ENCODE measurements around the gene LMX1B.

Gene LMX1B

DNA sequence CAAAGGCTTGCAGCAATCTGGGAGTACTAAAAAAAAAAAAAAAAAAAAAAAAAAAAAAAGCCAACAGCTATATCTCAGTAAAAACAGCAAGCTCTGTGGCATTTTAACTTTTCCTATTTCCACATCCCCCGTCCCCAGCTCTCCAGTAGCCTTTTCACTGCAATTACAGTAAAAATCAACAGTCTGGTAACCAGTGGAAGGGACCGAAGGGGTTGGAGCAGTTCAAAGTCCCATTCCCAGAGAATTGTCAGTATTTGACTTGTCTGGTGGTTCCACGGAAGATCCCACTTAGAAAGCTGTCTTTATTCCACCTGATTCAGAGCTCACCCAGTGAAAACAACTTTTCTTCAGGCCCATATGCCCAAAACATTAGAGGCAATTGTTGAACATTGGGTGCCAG lies 119.3 kb downstream of the LMX1B start:
- TF ChIP-seq GABPA (IDR thresholded peaks at IDR 0.05; ENCODE audit: low read depth) (no peak), SPI1 (IDR thresholded peaks at IDR 0.05; ENCODE audit: borderline replicate concordance, low read depth) (no peak), POLR2AphosphoS5 (IDR thresholded peaks at IDR 0.05; ENCODE audit: low read depth) (no peak)
- TF ChIP-seq, protein P1, sequence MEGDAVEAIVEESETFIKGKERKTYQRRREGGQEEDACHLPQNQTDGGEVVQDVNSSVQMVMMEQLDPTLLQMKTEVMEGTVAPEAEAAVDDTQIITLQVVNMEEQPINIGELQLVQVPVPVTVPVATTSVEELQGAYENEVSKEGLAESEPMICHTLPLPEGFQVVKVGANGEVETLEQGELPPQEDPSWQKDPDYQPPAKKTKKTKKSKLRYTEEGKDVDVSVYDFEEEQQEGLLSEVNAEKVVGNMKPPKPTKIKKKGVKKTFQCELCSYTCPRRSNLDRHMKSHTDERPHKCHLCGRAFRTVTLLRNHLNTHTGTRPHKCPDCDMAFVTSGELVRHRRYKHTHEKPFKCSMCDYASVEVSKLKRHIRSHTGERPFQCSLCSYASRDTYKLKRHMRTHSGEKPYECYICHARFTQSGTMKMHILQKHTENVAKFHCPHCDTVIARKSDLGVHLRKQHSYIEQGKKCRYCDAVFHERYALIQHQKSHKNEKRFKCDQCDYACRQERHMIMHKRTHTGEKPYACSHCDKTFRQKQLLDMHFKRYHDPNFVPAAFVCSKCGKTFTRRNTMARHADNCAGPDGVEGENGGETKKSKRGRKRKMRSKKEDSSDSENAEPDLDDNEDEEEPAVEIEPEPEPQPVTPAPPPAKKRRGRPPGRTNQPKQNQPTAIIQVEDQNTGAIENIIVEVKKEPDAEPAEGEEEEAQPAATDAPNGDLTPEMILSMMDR (IDR thresholded peaks at IDR 0.05; ENCODE audit: insufficient read depth, low read length) = no peak
- TF ChIP-seq, protein P2, sequence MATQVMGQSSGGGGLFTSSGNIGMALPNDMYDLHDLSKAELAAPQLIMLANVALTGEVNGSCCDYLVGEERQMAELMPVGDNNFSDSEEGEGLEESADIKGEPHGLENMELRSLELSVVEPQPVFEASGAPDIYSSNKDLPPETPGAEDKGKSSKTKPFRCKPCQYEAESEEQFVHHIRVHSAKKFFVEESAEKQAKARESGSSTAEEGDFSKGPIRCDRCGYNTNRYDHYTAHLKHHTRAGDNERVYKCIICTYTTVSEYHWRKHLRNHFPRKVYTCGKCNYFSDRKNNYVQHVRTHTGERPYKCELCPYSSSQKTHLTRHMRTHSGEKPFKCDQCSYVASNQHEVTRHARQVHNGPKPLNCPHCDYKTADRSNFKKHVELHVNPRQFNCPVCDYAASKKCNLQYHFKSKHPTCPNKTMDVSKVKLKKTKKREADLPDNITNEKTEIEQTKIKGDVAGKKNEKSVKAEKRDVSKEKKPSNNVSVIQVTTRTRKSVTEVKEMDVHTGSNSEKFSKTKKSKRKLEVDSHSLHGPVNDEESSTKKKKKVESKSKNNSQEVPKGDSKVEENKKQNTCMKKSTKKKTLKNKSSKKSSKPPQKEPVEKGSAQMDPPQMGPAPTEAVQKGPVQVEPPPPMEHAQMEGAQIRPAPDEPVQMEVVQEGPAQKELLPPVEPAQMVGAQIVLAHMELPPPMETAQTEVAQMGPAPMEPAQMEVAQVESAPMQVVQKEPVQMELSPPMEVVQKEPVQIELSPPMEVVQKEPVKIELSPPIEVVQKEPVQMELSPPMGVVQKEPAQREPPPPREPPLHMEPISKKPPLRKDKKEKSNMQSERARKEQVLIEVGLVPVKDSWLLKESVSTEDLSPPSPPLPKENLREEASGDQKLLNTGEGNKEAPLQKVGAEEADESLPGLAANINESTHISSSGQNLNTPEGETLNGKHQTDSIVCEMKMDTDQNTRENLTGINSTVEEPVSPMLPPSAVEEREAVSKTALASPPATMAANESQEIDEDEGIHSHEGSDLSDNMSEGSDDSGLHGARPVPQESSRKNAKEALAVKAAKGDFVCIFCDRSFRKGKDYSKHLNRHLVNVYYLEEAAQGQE (IDR thresholded peaks at IDR 0.05; ENCODE audit: insufficient replicate concordance, low read depth) = no peak

DNA sequence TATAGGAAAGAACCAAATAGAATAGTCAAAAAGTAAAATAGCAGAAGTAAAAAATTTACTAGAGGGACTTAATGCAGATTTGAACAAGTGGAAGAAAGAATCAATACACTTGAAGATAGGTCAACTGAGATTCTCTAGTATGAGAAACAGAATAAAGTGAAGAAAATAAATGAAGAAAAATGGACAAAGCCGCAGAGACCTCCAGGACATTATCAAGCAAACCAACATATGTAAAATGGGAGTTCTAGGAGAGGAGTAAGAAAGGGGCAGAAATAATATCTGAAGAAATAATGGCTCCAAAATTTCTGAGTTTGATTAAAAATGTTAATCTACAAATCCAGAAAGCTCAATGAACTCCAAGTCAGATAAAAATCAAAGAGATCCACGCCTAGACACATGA lies 121.1 kb downstream of the LMX1B start:
- DNase-seq (ENCODE audit: low read depth in 1 of 2, low spot score in 1 of 2) = no peak
- no peak overlapping the region for H3K27ac ChIP-seq (replicated peaks)
- H3K27me3 ChIP-seq (ENCODE audit: insufficient read depth, poor library complexity, severe bottlenecking) = no peaks in the 10 kb centered on the region
- TF ChIP-seq, protein P2 (IDR thresholded peaks at IDR 0.05; ENCODE audit: insufficient replicate concordance, low read depth) = no peak
- TF ChIP-seq POLR2AphosphoS5 (IDR thresholded peaks at IDR 0.05; ENCODE audit: low read depth) = no peak
- TF ChIP-seq GABPA (IDR thresholded peaks at IDR 0.05; ENCODE audit: low read depth) = no peak
- TF ChIP-seq SPI1 (IDR thresholded peaks at IDR 0.05; ENCODE audit: borderline replicate concordance, low read depth) = no peak
- TF ChIP-seq, protein P1 (IDR thresholded peaks at IDR 0.05; ENCODE audit: insufficient read depth, low read length) = no peak
- H3K4me3 ChIP-seq (replicated peaks; ENCODE audit: insufficient read depth, low read length) = no peak overlapping the region

More for the DNA sequence above, 119.3 kb downstream of the LMX1B start:
- Histone ChIP-seq H3K27ac (replicated peaks) (no peak overlapping the region), H3K4me3 (replicated peaks; ENCODE audit: insufficient read depth, low read length) (no peak overlapping the region), H3K27me3 (ENCODE audit: insufficient read depth, poor library complexity, severe bottlenecking) (peaks cover 2% of the 10 kb centered on the region)
- DNase-seq (ENCODE audit: low read depth in 1 of 2, low spot score in 1 of 2) = no peak

DNA sequence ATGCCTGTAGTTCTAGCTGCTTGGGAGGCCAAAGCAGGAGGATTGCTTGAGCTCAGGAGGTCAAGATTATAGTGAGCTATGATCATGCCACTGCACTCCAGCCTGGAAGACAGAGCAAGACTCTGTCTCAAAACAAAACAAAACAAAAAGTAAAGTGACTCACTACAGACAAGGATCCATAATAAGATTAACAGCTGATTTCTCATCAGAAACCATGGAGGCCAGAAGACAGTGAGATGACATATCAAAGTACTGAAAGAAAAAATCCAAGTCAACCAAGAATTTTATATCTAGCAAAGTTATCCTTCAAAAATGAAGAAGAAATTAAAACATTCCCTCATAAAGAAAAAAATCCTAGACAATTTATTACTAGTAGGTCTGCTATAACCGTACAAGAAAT lies 121.8 kb downstream of the LMX1B start:
- TF ChIP-seq GABPA (IDR thresholded peaks at IDR 0.05; ENCODE audit: low read depth) (no peak), POLR2AphosphoS5 (IDR thresholded peaks at IDR 0.05; ENCODE audit: low read depth) (no peak), SPI1 (IDR thresholded peaks at IDR 0.05; ENCODE audit: borderline replicate concordance, low read depth) (no peak)
- TF ChIP-seq, protein P2 (IDR thresholded peaks at IDR 0.05; ENCODE audit: insufficient replicate concordance, low read depth) = no peak
- TF ChIP-seq, protein P1 (IDR thresholded peaks at IDR 0.05; ENCODE audit: insufficient read depth, low read length) = no peak
- Histone ChIP-seq H3K4me3 (replicated peaks; ENCODE audit: insufficient read depth, low read length) (no peak overlapping the region), H3K27ac (replicated peaks) (no peak overlapping the region), H3K27me3 (ENCODE audit: insufficient read depth, poor library complexity, severe bottlenecking) (no peaks in the 10 kb centered on the region)
- DNase-seq (ENCODE audit: low read depth in 1 of 2, low spot score in 1 of 2) = no peak
